Stimulated activated CD4-positive, alpha-beta T cell treated with anti-CD3 and anti-CD28 coated beads, Interleukin-1b, Interleukin-23, amount 100 ng/mL, for 24 hours (primary cell): ENCODE results near the gene INSL4.
A peak's percentile ranks its signal among the peaks of the same experiment; 100 is the strongest.

ENCODE experiments used
- DNase-seq, 4 experiments: peaks; one replicate each; pipeline ENCODE4 v3.0.0-alpha.2; 2020; ENCODE audit warnings: low read depth in 4 of 4, low spot score in 1 of 4

Gene INSL4

GRCh38 chr9:5231212-5231611 is at the start of gene INSL4:
TSS of gene INSL4 (plus strand) at chr9:5231419. CDS start at chr9:5231524, 105 bp downstream.
- DNase-seq, result no peak

- DNase-seq, result no peak
Measured at GRCh38 chr9:5184776-5185175, 46.4 kb upstream of the INSL4 start.

- no peak for DNase-seq
Measured at GRCh38 chr9:5185220-5185840, 45.9 kb upstream of the INSL4 start, which contains the start of gene INSL6. TSS of gene INSL6 (minus strand) at chr9:5185639. CDS start at chr9:5185602, 37 bp downstream.

- DNase-seq, result peak in 3 of 4 experiments; percentile 6 to 39 (median 13)
Measured at GRCh38 chr9:5186416-5187169, 44.6 kb upstream of the INSL4 start.

GRCh38 chr9:5188060-5188984 is 42.9 kb upstream of the INSL4 start:
- no peak for DNase-seq

- no peak for DNase-seq
Measured at GRCh38 chr9:5191985-5192384, 39.2 kb upstream of the INSL4 start.

- DNase-seq, result no peak
Measured at GRCh38 chr9:5193345-5193744, 37.9 kb upstream of the INSL4 start.

- DNase-seq, result no peak
Measured at GRCh38 chr9:5195463-5195862, 35.8 kb upstream of the INSL4 start.

- DNase-seq, result no peak
Measured at GRCh38 chr9:5205071-5205470, 26.1 kb upstream of the INSL4 start.

- no peak for DNase-seq
Measured at GRCh38 chr9:5230554-5230953, 665 bp upstream of the INSL4 start.

GRCh38 chr9:5263351-5264218 is 32.4 kb downstream of the INSL4 start:
- no peak for DNase-seq

- DNase-seq, result no peak
Measured at GRCh38 chr9:5264219-5264595, 33.0 kb downstream of the INSL4 start.

GRCh38 chr9:5265939-5266338 is 34.7 kb downstream of the INSL4 start:
- DNase-seq, result no peak

- no peak for DNase-seq
Measured at GRCh38 chr9:5269249-5269715, 38.1 kb downstream of the INSL4 start.

GRCh38 chr9:5274770-5275169 is 43.6 kb downstream of the INSL4 start:
- DNase-seq, result no peak

GRCh38 chr9:5278486-5278885 is 47.3 kb downstream of the INSL4 start:
- no peak for DNase-seq
